ENCODE results near the gene C19orf44.
"Not testable (repeated sequence)": the region's sequence is repeated elsewhere in the genome, so short reads cannot be mapped to it uniquely, and the experiment has no call there.

C19orf44 gene

DNA sequence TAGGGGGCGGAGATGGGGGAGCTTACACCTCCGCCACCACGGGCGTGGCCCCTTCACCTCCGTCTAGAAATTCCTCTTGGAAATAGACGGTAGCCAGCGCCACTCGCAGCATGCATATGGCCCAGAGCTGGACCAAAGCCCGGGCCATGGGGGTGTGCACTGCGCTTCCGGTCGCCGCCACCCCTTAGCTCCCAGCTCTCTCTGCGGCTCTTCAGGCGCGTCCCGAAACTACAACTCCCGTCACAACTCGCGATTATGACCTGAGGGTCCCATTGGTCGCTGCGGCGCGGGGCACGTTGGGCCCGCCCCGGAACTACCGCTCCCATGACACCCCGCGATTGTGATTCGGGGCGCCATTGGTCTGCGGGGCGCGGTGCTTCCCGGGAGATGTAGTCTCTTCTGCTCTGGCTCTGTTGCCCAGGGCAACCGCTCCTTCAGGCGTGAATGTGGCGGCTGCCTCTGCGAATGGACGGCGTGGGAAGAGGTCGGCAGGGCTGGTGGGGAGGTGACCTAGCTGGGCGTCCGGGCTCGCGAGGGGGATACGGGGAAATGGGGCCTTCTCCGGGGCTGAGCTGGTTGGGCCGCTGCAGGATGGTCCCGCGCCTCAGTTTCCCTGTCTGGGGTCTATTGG lies at the start of gene C19orf44, which contains the start of gene CALR3:
Gene C19orf44 (plus strand): TSS at position 413 of the 631 bp plus-strand sequence. CDS start 4,399 bp downstream, outside the sequence.
Gene CALR3 (minus strand): TSS at position 186 of the 631 bp plus-strand sequence. CDS start 38 bp downstream, at position 148.
- DNase-seq (ENCODE audit: low read depth, low spot score): peak; percentile 93

DNA sequence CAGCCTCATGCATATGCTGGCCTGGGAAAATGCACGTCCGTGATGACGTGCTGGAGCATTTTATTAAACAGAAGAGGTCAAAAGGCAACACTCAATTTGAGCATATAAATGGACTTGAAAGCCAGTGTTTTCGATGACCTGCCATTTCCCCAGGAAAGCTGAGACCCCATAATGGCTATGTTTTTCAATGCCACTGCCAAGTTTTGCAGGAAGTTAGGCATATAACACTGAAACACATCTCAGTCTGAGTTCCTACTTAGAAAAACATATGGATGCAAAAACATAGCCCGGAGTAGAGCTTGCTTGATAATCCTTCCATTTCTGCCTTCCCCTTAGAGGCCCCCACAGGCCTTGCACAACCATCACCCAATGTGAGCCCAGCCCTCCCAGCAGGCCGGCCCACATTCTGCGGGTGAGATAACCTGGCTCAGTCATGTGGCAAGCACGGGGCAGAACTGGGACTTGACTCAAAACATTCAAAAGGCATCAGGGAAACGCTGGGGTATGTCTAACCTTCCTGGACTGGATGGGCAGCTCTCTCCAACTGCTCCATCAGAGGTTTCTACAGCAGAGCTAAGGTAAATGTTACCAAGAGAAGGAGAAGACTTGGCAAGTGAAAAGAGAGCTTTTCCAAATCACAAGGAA lies 49.3 kb upstream of the C19orf44 start:
- DNase-seq (ENCODE audit: low read depth, low spot score): no peak

DNA sequence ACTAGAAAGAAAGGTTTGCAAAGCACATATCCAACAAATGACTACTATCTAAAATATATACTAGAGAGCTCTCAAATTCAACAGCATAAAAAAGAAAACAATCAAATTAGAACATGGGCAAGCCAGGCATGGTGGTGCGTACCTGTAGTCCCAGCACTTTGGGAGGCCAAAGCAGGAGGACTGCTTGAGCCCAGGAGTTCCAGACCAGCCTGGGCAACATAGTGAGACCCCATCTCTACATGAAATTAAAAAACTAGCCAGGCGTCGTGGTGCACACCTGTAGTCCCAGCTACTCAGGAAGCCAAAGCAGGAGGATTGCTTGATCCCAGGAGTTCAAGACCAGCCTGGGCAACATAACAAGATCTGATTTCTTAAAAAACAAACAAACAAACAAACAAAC lies 47.3 kb upstream of the C19orf44 start:
- not testable (repeated sequence) for DNase-seq (ENCODE audit: low read depth, low spot score)

DNA sequence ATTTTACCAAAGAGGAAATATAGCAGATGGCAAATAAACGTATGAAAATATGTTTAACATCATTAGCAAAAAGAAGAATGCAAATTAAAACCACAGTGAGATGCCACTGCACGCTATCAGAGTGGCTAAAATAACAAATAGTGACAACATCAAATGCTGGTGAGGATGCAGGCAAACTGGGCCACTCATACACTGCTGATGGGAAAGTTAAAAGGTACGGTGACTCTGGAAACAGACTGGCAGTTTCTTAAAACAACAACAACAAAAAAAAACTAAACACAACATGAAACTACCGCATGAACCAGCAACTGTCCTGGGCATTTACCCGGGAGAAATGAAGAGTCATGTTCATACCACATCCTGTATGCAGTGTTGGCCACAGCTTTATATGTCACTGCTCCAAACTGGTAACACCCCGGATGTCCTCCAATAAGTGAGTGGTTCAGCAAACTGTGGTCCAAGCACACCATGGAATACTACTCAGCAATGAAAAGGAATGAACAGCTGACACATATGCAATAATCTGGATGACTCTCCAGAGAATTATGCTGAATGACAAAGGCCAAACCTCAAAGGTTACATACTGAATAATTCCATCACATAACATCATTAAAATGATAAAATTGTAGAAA lies 46.7 kb upstream of the C19orf44 start:
- no peak for DNase-seq (ENCODE audit: low read depth, low spot score)

DNA sequence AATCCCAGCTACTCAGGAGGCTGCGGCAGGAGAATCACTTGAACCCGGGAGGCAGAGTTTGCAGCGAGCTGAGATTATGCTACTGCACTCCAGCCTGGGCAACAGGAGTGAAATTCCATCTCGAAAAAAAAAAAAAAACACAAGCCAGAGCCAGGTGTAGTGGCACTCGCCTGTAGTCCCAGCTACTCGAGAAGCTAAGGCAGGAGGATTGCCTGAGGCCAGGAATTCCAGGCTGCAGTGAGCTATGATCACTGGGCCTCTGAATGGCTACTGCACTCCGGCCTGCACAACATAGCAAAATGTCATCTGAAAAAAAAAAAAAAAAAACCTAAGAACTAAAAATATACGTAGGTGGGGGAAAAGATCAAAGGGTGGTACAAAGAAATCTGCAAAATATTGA lies 43.9 kb upstream of the C19orf44 start:
- DNase-seq (ENCODE audit: low read depth, low spot score): no peak

DNA sequence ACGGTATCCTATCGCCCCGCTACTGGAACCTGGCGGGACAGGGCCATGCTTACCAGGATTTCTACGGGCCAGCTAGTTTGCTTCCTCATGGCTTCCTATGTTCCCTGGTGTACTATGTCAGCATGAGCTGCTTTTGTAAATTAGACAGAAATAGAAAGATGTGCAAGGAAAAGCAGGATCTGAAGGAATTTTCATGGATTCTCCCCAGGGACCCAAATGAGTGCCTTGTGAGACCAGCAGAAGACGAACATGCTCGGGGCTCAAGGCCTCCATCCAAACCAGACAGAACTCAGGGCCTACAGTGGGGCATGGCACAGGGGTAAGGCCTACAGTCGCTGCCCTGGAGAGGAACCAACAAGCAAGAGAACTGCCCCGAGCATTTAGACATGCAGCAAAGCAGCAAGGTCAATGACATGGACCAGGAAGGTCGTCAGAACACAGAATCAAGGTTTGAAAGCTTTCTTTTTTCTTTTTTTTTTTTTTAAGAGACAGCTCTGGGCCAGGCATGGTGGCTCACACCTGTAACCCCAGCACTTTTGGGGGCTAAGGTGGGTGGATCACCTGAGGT lies 41.8 kb upstream of the C19orf44 start:
- DNase-seq (ENCODE audit: low read depth, low spot score): no peak

DNA sequence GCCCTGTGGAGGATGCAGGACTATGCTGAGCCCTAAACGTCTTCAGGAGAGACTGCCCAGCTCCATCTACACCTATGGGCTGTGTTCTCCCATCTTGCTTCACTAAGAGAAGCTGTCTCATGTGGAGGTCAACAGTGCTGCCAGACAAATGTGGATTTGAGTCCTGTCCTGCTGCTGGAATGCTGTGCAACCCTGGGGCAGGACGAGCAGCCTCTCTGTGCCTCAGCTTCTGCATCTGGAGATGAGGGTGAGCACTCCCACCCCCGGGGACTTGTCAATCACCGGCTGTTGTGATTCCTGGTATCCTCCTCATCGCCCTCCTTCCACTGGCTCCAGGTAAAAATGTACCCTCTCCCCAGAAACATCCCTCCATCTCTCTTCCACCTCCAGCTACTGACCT lies 40.7 kb upstream of the C19orf44 start:
- DNase-seq (ENCODE audit: low read depth, low spot score): no peak

DNA sequence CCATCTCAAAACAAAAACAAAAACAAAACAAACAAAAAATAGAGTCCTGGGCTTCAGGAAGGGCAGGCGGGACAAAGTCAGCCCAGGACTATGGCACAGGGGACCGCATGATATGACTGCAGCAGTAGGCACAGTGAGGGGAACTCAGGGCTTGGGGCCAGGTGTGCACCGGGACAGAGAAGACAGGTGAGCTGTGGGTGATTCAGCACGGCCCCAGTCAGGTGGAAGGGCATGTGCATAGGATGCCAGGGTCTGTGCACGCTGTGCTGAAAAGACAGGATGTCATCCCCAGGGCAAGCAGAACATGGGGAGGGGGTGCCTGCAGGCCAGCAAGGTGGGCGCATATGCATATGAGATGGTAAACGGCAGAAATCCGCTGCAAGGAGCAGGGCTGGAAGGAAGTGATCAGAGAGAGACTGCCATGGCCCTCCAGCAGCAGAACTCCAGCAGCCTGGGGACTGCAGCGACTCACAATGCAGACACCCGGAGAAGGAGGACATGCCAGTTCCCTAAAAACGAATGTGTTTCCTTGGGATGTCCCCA lies 39.5 kb upstream of the C19orf44 start:
- no peak for DNase-seq (ENCODE audit: low read depth, low spot score)

DNA sequence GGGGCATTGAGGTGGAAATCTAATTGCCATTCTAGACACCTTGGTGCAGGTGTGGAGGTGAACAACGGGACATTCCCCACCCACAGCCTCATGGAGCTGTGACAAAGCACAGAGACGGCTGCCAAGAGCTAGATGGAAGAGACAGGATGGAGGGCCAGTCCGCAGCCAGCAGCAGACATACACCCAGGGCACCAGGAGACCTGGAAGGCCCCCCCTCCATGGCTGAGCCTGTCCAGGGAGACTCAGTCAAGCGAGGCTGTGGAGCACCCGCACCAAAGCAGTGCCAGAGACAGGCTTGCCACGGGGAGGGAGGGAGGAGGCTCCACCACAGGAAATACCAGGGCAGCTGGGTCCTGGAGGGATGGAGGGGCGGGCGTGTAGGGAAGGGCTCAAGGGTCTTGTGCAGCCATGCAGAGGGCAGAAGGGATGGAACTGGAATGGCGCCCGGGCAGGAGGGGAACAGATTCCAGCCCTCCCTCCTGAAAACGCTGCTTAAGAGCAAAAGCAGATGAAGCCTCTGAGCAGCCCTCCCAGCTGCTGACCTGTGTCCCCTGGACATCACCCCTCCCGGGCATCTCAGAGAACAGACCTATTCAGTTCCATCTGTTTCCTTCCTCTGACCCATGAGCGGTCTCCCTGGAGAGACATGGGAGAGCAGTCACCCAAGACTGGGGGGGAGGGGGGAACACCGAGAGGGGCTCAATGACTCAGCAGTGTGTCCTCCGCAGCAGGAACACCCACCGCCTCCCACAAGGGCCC lies 38.8 kb upstream of the C19orf44 start:
- no peak for DNase-seq (ENCODE audit: low read depth, low spot score)

DNA sequence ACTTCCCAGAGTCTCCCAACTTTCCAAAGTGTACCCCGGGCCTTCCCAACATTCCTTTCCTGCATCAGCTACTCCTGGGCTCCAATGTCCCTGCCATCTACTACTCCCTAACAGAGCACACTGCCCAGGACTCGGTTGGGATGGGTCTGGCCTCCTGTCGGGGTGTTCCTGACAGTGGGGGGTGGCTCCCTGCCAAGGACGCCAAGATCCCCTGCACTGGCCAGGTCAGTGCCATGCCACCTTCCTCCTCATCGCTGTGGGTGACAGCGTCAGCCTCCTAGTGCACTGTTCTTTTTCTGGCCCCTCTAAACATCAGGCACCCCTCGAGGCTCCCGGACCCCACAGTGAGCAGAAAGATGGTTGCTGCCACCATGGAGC lies 38.3 kb upstream of the C19orf44 start:
- no peak for DNase-seq (ENCODE audit: low read depth, low spot score)

DNA sequence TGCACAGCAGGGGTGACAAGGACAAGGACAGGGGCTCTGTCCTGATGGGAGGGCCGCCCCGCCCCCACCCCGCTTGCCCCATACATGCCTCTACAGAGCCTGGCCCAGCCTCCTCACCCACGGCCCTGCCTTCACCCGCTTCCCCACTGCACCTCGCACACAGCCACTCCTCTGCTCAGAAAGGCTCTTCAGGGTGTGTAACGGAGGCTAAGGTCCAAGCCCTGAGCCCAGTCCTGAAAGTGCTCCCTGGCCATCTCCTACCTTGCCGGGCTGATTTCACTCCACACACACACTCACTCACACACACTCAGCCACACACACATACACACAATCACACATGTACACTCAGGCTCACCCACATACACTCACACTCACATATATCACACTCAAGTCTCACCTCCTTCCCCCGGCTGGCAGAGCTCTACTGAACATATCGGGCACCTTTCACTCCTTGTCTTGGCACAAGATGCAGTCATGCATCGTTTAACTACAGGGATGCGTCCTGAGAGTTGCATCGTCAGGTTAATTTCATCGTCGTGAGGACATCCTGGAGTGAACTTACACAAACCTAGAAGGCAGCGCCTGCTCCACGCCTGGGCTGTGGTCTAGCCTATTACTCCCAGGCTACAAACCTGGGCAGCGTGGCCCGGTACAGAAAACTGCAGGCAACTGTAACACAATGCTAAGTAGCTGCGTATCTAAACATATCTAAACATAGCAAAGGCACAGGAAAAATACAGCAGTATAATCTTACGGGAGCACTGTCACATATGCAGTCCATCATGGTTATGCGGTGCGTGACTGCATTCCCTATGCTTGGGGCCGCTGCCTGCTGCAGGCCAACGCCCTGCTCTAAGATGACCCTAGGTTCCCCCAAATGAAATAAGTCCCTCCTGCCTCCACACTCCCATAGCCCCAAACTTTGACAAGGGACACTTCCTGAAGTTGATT lies 37.5 kb upstream of the C19orf44 start:
- no peak for DNase-seq (ENCODE audit: low read depth, low spot score)

DNA sequence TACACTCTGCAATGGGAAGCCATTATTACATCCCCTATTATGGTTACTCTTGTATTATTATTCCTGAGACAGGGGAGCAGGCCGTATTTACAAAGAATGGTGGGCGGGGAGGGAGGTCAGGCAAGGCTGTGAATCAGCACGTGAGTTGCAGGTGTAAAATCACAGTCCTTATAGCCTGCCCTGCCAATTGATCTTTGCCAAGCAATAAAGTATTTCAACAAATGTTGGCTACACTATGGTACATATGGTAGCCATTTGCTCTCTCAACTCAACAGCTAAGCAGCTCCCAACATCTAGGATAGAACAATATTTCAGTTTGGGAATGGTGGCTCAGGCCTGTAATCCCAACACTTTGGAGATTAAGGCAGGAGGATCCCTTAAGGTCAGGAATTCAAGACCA lies 36.5 kb upstream of the C19orf44 start:
- no peak for DNase-seq (ENCODE audit: low read depth, low spot score)

GRCh38 chr19:16460454-16460853 lies 35.7 kb upstream of the C19orf44 start:
- DNase-seq (ENCODE audit: low read depth, low spot score): no peak

- DNase-seq (ENCODE audit: low read depth, low spot score): no peak
Measured at GRCh38 chr19:16461630-16462051, 34.6 kb upstream of the C19orf44 start.

DNA sequence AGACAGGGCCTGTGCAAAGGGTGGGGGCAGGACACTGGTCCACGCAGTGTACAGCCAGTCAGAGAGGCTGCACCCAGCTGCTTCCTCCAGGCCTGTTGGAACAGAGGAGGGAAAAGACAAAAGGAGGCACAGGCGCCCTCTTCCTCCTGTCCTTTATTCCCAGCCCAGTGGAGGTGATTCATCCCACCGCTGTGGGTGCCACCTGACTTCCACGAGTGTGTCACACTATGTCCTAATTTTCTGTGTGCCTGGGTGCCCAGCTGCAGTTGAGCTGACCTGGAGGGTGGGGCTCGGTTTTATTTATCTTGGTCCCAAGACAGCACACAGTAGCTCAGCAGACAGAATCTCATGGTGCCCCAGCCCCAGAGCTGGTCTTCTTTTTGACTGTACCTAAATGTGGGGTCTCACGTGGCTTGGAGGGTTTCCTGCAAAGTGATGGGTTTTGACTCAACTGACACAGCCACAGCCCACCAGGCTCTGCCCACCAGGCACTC lies 33.4 kb upstream of the C19orf44 start:
- no peak for DNase-seq (ENCODE audit: low read depth, low spot score)

- no peak for DNase-seq (ENCODE audit: low read depth, low spot score)
Measured at GRCh38 chr19:16463341-16463990, 32.7 kb upstream of the C19orf44 start.

DNA sequence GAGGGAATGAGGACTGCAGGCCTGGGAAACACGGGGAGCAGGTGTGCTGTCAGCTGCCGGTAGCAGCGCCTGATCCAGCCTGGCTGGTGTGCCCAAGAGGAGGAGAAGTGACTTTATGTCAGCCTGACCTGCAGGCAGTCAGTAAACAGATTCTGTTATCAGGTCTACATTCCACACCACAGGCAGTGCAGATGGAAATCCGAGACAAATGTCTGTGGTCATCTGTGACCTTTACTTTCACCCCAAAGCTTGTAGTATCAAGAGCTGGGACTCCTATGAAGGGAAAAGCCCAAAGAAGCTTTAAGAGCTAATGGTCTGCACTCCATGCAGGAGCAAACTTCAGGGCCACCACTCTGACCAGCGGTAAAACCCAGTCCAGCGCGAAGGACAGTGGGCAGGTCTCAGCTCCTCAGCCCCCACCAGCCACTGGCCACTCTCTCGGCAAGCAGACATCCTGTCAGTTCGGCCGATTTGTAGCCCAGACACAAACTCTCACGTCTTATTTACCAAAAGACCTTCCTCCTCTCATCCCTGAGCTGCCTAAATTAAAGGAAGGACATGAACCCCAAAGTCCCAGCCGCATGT lies 32.1 kb upstream of the C19orf44 start:
- no peak for DNase-seq (ENCODE audit: low read depth, low spot score)

DNA sequence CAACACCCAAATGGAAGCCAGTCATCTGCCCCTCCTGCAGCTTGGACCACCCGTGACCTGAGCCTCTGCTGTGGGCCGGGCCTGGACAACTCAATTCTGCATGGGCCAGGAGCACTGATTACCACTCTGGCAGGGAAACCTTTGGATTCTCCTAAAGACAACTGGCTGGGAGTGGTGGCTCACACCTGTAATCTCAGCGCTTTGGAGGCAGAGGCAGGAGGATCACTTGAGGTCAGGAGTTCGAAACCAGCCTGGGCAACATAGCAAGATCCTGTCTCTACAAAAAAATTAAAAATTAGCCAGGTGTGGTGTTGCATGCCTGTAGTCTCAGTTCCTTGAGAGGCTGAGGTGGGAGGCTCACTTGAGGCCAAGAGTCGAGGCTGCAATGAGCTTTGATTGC lies 31.0 kb upstream of the C19orf44 start:
- DNase-seq (ENCODE audit: low read depth, low spot score): no peak

- not testable (repeated sequence) for DNase-seq (ENCODE audit: low read depth, low spot score)
Measured at GRCh38 chr19:16466802-16467427, 29.3 kb upstream of the C19orf44 start.
